Fibroblast of peridontal ligament (primary cell): ENCODE results near the gene PSMC4.

Experiments used
- DNase-seq: peaks from one replicate; pipeline ENCODE4 v3.0.0-alpha.2; 2010; ENCODE audit errors: extremely low read depth

The PSMC4 gene

DNA sequence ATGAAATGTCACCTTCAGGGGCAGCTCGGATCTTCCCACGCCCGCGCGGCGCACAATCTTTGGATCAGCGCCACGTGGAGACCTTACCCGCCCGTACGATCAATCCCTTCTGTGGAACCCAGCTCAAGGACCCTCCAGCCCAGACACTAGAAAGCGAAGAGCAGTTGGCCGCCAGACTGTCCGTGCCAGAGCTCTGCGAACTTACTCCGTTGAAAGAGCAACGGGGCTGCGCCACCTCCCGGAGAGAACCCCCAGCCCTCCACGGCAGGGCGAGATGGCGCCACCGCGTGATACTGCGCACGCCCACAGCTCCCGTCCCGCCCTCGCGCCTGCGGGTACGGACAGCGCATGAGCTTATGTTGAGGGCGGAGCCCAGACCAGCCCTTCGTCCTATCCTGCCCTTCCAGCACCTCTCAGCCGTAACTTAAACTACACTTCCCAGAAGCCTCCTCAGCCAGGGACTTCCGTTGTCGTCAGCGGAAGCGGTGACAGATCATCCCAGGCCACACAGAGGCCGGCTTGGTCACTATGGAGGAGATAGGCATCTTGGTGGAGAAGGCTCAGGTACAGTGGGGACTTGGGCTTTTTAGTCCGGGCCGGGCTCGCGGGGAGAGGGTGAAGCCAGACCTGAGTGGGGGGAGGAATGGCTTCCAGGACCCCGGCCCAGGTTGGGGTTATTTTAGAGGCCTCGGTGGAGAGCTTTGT lies at the start of gene PSMC4:
Gene PSMC4, plus strand, starts transcription at position 491 of the 705 bp plus-strand sequence. Its CDS starts 38 bp downstream, at position 529.
- peak; percentile 99 for DNase-seq

DNA sequence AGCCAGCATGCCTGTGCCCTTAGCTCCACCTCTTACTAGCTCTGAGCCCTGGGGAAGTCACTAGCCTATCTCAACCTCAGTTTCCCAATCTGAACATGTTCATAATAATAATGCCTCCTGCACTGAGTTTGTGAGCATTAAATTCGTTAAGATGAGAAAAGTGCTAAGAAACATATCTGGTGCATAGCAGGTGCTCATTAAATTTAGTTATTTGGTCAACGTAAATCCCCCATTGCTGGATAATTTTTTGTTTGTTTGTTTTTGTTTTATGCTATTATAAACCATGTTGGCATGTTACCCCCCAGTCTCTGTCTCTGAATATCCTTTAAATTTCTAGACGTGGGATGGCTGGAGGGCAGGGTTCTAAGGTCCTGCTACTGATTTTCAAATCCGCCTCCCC lies 47.1 kb upstream of the PSMC4 start:
- no peak for DNase-seq

DNA sequence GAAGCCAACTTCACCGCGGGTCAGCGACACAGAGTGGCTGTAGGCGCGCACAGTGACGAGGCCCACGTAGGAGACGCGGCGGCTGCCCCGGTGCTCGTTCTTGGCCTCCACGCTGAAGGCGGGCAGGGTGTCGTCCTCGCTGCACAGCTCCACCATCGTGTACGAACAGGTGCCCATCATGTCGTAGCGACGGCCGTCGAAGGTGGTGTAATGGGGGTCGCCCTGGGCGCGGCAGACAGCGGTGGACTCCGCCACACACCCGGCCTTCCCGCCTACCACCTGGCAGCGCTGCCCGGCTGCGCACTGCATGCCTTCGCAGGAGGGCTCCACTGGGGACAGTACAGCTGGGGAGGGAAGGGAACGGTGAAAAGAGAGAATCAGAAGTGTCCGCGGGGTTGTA lies 46.6 kb upstream of the PSMC4 start:
- DNase-seq = no peak

DNA sequence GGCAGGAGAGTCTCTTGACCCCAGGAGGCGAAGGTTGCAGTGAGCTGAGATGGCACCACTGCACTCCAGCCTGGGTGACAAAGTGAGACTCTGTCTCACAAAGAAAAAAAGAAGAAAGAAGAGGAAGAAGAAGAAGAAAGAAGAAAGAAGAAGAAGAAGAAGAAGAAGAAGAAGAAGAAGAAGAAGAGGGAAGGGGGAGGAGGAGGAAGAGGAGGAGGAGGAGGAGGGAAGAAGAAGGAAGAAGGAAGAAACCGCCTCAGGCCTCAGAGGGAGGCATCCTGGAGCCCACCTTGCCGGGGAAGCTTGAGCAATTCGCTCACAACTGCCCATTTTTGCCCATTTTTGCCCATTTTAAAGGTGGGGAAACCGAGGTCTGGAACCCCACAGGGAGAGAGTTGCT lies 46.0 kb upstream of the PSMC4 start:
- no peak for DNase-seq

DNA sequence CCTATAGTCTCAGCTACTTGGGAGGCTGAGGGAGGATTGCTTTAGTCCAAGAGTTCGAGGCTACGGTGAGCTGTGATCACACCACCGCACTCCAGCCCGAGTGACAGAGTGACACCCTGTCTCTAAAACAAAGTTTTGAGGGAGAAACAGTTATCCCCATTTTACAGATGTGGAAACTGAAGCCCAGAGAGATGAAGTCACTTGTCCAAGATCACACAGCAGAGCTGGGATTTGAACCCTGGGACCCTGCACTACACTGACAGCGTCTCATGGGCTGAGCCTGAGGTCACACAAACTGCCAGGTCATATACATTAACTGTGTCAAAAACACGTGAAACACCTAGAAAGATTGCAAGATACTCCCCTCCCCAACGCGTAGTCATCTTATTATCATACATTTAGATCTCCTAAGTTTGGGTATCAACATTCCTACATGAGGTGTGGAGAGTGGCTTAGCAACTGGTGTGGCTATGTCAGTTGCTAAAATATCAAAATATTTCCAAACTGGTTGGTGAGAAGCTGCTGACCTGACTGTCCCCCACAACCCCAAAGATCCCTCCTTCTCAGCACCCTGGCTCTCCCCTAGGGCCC lies 44.7 kb upstream of the PSMC4 start:
- no peak for DNase-seq

DNA sequence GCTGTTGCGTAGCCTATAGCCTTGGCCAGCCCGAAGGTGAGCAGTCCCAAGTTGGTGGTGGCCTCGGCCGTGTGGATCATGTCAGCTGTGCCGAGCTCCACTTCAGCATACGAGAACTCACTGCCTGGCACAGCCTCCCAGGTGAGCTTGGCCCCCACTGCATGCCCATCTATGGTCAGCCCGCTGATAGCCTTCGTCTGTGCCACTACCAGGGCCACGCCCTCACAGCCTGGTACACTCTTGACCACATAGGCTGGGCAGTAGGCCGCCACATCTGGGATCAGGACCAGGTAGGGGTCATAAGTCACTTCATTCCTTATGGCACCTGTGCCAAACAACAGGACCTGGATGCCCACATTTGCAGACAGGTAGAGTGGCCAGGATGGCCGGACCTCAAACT lies 43.9 kb upstream of the PSMC4 start:
- no peak for DNase-seq

DNA sequence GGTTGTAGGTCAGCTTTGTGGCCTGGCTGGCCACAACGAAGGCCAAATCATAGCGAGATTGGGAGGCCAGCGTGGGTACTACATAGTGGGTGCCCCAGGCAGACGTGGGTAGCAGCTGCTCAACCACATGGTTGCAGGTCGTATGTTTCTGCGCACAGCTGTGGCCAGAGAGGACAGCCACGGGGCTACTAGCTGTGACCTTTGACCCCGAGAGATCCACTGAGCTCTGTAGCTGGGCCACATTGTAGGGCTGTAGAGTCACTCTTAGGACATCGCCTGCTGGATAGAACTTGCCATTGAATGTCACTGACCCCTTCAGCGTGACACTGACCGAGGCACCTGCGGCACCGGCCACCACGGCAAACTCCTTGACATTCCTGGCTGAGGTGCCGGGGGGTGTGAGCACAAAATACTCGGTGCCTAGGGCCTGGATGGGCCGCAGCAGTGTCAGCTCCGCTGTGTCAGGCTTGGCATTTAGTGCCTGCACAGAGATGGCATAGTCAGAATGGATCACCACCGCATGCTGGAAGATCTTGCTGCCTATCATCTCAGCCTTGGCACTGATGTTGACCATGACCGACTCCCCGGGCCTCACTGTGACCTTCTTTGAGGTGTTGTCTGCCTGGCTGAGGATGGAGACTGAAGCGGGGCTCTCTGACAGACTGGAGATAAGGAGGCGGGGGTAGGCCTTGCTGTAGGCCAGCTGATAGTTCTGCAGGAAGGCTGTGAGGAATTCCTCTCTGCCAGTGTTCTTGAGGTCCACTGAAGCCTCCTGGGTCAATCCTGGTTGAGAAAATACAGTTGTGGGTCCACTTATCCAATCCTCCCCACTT lies 43.2 kb upstream of the PSMC4 start:
- DNase-seq = no peak

DNA sequence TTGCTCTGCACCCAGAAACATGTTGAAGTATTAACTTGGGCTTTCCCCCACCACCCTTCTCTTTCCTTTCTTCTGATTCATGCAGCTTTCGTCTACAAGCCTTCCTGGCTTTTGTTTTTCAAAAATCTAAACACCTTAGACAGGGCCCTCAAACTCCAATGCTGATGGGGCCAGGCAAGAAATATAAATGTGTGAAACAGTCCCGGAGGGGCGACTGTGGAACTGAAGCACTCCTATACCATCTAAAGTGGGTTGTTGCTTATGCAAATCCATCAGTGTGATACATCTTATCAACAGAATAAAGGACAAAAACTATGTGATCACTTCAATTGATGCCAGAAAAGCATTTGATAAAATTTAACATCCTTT lies 42.6 kb upstream of the PSMC4 start:
- no peak for DNase-seq

DNA sequence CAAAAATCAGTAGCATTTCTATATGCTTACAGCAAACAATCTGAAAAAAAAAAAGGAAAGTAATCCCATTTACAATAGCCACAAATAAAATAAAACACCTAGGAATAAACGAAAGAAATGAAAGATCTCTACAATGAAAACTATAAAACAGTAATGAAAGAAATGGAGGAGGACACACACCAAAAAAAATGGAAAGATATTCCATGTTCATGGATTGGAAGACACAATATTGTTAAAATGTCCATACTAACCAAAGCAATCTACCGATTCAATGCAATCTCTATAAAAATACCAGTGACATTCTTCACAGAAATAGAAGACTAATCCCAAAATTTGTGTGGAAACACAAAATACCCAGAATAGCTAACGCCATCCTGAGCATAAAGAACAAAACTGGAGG lies 41.2 kb upstream of the PSMC4 start:
- no peak for DNase-seq

DNA sequence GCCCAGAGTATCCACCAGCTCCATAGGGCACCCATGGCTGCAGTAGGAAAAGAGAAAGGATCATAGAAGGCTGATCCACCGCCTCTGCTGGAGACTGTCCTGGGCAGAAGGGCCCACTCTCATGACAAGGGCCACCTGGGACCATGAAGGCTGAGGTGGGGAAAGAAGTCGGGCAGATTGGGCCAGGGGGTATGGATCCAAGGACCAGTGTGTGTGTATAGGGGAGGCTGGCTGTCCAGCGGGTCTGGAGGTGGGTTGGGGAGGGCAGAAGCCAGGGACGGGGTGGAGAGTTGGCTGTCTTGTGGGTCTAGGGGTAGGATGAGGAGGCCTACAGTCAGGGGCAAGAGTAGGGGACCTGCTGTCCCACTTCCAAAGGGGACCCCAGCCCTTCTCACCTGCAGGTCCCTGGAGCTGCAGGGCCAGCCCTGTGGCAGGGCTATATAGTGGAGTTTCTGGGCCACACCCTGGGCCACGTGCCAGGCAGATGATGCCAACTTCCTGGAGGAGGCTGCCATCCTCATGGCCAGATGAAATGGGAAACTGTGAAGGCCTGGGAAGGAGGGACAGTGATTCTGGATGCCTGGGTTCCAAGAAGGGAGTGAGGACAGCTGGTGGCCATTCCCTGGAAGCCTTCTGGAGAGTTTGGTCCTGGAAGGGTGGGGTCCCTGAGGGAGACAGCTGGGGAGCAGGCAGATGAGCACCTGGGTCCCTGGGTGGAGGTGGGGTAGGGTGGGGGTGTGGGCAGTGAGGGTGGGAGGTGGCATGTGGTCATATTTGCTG lies 36.2 kb upstream of the PSMC4 start, which contains the start of gene FCGBP:
Gene FCGBP, minus strand, starts transcription at position 51 of the 780 bp plus-strand sequence.
- DNase-seq = no peak

DNA sequence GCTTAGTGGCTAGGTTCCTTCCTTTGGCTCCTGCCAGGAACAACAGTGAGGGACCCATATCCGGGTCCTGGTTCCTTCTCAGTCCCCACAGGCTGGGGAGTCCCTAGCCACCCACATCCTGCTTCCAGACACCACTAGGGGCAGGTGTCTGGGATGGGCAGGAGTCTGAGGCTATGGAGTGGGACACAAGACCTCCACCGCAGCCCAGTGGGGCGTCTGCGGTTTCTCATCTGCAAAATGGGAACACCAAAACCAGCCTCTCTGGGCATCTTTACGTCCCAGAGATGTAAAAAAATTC lies 35.7 kb upstream of the PSMC4 start:
- DNase-seq = no peak

DNA sequence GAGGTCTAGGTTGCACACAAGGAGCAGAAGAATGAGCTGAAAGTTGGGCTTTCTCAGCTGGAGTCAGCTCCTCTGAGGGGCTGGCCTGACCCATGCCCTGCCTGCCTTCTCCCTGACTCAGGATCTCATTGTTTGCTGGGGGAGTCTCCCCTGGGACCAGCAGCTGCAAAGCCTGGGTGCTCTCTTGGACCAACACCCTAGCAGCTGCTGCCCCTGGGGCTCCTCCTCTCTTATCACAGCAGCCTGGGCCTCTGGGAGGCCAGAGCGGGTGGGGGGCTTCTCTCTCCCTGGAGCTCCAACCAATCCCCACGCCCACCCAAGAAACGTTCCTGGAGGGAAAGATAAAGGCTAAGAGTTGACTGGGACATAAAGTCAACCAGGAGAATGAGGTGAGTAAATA lies 34.9 kb upstream of the PSMC4 start:
- DNase-seq = no peak

DNA sequence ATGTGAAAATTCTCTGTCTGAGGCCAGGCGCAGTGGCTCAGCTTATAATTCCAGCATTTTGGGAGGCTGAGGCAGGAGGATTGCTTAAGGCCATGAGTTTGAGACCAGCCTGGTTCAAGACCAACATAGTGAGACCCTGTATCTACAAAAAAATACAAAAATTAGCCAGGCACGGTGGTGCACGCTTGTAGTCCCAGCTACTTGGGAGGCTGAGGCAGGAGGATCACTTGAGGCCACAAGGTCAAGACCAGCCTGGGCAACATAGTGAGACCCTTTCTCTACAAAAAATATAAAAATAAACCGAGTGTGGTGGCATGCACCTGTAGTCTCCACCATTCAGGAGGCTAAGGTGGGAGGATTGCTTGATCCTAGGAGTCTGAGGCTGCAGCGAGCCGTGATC lies 34.3 kb upstream of the PSMC4 start:
- DNase-seq = no peak

DNA sequence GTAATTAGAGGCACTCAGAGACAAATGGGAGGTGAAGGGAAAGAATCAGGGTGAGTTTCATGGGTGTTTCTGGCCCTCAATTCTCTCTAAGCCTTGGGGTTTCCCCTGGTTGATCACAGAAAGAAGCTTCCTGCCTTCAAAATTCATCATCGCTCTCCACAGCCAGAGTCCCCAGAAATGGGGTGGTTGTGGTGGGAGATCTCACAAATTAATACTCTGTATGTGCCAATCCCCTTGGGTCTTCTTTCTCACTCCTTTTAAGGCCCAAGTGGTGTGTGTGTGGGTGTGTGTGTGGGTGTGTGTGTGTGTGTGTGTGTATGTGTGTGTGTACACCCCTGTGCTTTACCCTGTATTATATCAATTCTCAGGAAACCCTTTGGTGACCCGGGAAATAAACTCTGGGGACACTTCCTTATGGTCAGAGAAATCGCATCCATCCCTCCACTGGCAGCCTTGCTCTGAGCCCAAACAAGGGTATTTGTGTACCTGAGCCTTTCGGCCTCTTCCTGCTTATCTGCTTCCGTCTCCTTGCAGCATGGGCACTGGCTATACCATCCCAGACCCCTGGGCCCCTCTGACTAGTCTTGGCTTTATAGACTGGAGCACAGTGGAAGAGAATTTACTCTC lies 33.8 kb upstream of the PSMC4 start:
- no peak for DNase-seq

DNA sequence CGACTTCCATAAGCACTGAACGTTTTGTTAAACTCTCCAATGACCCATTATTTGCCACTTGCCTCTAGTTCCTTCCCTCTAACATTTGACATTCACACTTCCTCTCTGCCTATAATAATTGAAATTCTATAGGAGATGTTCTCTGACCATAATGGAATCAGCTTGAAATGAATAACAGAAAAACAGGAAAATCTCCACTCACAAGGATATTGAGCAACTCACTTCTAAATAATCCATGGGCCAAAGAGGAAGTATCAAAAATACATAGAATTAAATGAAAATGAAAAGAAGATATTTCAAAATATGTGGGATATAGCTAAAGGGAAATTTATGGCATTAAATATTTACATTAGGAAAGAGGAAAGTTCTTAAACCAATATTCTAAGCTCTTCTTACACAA lies 33.2 kb upstream of the PSMC4 start:
- no peak for DNase-seq

DNA sequence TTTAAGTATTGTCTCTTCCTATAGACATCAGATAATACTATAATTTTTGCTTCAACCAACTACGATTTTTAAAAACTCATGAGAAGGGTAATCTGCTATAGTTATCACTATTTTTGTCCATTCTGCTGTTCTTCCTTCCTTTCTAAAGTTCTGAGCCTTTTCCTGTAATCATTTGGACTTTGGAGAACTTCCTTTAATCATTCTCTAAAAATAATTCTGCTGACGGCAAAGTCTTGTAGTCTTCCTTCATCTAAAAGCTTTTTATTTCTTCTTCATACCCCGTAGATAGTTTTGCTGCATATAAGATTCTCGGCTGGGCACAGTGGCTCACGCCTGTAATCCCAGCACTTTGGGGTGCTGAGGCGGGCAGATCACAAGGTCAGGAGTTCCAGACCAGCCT lies 31.4 kb upstream of the PSMC4 start:
- DNase-seq = no peak

DNA sequence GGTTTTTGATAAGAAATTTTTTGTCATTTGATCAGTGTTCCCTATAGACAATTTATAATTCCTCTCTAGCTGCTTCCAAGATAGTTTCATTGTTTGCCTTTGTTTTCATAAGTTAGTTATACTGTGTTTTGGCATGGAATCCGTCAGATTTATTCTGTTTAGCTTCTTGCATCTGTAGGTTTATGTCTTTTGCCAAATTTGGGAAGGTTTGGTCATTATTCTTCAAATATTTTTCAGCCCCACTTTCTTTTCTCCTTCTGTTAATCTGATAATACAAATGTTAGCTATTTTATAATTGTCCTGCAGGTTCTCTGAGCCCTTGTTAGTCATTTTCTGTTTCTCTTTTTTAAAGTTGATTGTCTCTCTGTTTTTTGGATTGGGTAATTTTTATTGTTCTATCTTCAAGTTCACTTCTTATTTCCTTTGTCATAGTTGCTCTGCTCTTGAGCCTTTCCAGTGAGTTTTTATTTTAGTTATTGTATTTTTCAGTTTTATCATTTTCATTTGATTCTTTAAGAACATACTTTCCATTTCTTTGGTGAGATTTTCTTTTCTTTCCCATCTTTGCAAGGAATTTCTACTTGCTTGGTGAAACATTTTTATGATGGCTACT lies 30.6 kb upstream of the PSMC4 start:
- no peak for DNase-seq

DNA sequence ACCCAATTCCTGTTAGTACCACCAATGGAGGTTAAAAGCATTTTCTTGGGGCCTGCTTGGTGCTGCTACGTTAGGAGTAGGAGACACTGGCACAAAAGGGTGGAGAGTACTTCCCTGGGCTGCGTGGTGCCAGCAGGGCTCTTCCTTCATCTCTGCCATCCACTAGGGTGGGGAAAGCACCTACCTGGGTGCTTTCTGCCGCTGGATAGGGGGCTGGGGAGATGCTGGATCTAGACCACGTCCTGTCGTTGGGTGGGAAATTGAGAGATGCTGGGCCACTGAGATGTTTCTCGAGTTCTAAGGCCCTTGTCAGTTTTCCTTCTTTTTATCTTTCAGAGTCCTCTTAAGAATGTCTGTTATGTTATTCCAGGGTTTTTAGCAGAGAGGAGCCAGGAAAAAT lies 29.8 kb upstream of the PSMC4 start:
- no peak for DNase-seq

DNA sequence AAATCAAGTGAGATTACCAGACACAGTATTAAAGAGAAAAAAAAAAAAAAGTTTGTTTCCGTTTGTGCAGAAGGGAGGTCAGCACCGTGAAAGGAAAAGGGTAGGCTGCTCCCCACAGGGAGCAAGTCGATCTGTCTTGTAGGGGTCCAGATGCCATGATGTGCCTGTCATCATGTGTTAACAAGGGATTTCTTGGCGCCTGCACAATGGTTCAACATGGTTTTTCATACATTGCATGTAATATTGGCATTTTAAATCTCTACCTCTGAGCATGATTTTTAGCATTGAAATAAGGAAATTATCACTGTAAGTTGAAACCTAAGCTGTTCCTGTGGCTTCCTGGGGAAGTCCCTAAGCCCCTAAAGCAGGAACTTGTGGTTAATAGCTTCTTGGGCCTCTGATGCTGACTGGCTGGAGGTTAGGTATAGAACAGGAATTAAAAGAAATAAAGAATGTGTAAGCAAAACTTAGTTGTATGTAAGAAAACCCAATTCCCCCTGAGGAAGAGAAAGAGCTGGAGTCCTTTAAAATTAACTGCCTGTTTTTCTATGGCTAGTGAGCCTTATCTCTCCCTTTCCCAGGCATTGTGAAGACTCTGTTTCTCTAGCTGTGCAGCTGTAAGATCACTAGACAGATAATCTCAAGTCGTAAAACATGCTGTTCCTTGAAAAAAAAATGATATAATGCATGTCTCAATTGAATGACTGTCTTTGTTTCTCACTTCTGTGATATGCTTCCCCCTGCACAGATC lies 29.2 kb upstream of the PSMC4 start:
- no peak for DNase-seq

DNA sequence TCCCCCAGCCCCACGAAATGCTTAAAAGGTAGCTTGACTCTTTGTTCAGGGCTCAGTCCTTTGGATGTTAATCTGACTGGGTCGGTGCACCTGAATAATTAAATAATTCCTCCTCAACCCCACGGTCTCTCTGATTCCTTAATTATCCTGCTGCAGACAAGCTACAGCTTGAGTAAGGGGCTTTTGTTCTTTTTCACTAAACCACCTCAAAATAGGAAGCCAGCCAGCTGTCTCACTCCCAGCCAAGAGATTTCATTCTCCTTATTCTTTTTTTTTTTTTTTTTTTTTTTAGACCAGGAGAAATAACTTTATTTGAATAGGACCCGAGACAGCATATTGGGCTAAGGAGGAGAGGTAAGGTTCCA lies 28.6 kb upstream of the PSMC4 start:
- no peak for DNase-seq

DNA sequence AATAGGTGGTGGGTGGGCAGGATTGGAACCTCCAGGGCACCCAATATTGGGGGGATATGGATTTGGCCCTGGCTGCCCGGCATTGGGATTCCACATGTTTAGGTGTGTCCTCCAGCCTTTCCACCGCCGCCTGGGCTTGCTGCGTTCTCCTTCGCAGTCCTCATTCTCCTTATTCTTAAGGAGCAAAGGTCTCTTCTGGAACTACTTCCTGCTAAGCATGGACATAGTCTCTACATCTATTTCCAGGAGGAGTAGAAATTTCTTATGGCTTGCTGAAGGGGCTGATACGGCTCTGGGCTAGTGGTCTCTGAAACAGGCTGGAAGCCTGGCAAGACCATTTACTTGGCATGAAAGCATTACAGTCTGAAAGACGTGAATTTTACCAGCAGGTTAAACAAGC lies 27.4 kb upstream of the PSMC4 start:
- DNase-seq = no peak
